Osteocyte (in vitro differentiated cells): Measurements from ENCODE around the gene KRT10. TPM values are rescaled to one million over a fixed set of nuclear protein-coding genes. Genes with fewer than 3 reads are reported as not detected.
A peak's percentile ranks its signal among the peaks of the same experiment; 100 is the strongest.

Experiments
- DNase-seq: peaks from one replicate; pipeline ENCODE4 v3.0.0; 2021; ENCODE audit warnings: mixed read lengths; ENCODE audit not compliant: unreplicated experiment; ENCODE audit errors: extremely low spot score
- H3K27ac Mint-ChIP-seq: one replicate; pipeline ENCODE4 v1.8.0; 2021; ENCODE audit warnings: mild to moderate bottlenecking, mixed read lengths; ENCODE audit not compliant: unreplicated experiment
- H3K27me3 Mint-ChIP-seq: one replicate; pipeline ENCODE4 v1.8.0; 2021; ENCODE audit warnings: mixed read lengths; ENCODE audit not compliant: unreplicated experiment
- H3K36me3 Mint-ChIP-seq: one replicate; pipeline ENCODE4 v1.8.0; 2021; ENCODE audit warnings: mixed read lengths; ENCODE audit not compliant: unreplicated experiment
- H3K4me1 Mint-ChIP-seq: one replicate; pipeline ENCODE4 v1.8.0; 2021; ENCODE audit warnings: mixed read lengths; ENCODE audit not compliant: unreplicated experiment
- H3K4me3 Mint-ChIP-seq: one replicate; pipeline ENCODE4 v1.8.0; 2021; ENCODE audit warnings: mild to moderate bottlenecking, moderate library complexity, mixed read lengths; ENCODE audit not compliant: unreplicated experiment
- H3K9me3 Mint-ChIP-seq: one replicate; pipeline ENCODE4 v1.8.0; 2021; ENCODE audit warnings: mixed read lengths; ENCODE audit not compliant: unreplicated experiment
- total RNA-seq: library from RNA; stranded (reverse); gene quantifications from 2 replicates; pipeline ENCODE4 v1.2.1, GENCODE V29; 2021
- TF ChIP-seq, protein P1 (sequence below): fragments of 200-600 bp; sonication (generic); IDR thresholded peaks from 2 replicates; pipeline ENCODE4 v1.5.0; 2021; ENCODE audit warnings: antibody characterized with exemption, mild to moderate bottlenecking, moderate library complexity

The KRT10 gene
- total RNA-seq, 1 donor from 2014 or later: 46.5 TPM

DNA sequence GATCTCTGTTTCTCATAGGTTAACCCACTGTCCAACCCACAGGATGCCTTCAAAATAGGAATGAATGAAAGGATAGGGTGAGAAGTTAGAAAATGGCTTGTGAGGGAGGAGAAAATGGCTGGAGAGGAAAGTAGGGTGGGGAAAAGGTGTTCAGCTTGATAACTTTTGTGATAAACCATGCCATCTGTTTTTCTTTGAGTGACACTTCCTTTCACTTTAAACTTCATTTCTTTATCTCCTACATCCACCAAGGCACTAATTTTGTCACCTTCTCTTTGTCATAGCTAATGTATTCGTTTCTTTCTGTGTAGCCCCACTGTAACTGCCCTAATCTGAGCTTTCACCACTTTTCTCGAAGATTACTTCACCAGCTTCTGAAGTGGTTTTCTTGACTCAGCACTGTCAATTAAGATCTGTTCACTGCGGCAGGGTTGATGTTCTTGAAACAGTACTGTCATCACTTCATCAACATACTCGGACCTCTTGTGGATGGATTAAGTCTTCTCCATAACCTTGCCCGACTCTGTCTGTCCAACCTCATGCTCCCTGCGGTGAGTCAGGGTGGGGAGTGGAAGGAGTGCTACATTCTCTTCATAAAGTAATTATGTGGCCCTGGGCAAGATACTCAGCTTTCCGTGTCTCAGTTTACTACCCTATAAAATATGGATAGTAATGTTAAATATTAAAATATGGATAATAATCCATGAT is 5.5 kb upstream of the KRT10 start:
- no peak overlapping the region for H3K4me3 Mint-ChIP-seq
- H3K4me1 Mint-ChIP-seq: peaks cover 13% of the 10 kb centered on the region
- DNase-seq: no peak
- TF ChIP-seq, protein P1, sequence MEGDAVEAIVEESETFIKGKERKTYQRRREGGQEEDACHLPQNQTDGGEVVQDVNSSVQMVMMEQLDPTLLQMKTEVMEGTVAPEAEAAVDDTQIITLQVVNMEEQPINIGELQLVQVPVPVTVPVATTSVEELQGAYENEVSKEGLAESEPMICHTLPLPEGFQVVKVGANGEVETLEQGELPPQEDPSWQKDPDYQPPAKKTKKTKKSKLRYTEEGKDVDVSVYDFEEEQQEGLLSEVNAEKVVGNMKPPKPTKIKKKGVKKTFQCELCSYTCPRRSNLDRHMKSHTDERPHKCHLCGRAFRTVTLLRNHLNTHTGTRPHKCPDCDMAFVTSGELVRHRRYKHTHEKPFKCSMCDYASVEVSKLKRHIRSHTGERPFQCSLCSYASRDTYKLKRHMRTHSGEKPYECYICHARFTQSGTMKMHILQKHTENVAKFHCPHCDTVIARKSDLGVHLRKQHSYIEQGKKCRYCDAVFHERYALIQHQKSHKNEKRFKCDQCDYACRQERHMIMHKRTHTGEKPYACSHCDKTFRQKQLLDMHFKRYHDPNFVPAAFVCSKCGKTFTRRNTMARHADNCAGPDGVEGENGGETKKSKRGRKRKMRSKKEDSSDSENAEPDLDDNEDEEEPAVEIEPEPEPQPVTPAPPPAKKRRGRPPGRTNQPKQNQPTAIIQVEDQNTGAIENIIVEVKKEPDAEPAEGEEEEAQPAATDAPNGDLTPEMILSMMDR: no peak
- peak overlapping the region; percentile 8 for H3K27ac Mint-ChIP-seq
- H3K36me3 Mint-ChIP-seq: peaks cover 4% of the 10 kb centered on the region
- H3K9me3 Mint-ChIP-seq: peaks cover 5% of the 10 kb centered on the region
- no peaks in the 10 kb centered on the region for H3K27me3 Mint-ChIP-seq

DNA sequence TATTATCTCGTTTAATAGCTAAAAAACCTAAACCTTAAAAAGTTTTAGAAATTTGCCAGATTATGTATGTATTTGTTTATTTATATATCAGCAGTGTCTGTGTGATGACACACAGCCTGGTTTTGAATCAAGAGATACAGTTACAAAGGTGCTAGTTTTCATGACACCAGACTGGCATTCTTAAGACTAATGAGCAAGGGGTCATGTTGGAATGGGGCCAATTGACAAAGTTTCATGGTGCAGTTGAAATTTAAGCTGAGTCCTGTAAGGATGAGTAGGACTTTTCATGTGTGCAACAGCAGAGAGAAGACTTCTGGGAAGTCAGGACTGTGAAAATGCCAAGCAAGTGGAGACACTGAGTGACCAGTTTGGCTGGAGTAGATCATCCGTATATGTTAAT is 3.2 kb upstream of the KRT10 start:
- Mint-ChIP-seq H3K27me3 (no peaks in the 10 kb centered on the region), H3K36me3 (peaks cover 3% of the 10 kb centered on the region), H3K4me1 (peaks cover 13% of the 10 kb centered on the region), H3K4me3 (no peak overlapping the region), H3K27ac (no peak overlapping the region), H3K9me3 (peaks cover 5% of the 10 kb centered on the region)
- TF ChIP-seq, protein P1: no peak
- no peak for DNase-seq

DNA sequence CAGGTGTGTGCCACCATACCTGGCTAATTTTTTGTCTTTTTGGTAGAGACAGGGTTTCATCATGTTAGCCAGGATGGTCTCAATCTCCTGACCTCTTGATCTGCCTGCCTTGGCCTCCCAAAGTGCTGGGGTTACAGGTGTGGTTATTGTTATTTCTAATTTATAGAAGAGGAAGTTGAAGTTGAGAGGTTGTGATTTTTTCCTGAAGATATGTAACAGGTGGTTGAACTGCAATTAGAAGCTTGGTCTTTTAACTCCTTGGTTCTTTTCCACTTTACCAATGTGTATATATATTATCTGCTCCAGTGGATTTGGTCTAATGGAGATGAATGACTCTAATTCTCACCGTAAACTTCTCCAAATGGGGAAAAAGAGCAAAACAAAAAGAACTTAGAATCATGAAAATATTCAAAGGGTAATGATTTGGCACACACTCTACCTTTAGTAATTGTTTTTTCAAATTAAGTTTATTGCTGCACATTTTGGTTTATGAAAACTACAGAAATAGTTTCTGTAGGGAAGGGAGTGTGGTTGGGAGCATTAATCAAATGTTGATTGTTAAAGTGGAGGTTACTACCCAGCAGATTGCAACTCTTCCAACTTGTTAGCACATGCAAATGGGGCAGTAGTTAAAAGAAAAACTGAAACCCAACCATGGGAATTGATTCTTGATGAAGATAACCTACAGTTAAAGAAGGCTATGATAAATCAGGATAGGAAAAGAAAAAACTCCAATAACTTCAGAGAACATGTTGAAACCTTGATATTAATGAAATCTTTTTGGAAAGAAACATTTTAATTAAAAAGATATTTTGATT is 1.8 kb upstream of the KRT10 start:
- Mint-ChIP-seq H3K4me3 (no peak overlapping the region), H3K27me3 (no peaks in the 10 kb centered on the region), H3K27ac (no peak overlapping the region), H3K9me3 (no peaks in the 10 kb centered on the region), H3K36me3 (peaks cover 13% of the 10 kb centered on the region), H3K4me1 (peaks cover 21% of the 10 kb centered on the region)
- no peak for DNase-seq
- TF ChIP-seq, protein P1: no peak

DNA sequence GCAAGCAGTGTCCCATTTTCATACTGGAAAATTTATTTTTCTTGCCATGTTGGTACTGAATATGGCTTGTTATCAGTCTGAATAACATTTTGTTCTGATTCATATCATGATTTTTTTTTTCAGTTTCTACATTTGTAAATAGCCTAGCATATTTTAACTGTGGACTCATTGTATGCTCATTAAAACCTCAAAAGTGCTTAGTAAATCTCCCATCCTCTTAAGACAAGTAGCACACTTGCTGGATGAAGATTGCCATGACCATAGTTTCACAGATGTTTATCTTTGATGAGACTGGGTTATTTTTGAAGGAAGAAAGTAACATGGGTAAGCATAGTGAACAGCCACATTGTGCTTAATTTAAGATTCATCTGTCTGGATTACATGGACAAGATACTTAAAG is 878 bp downstream of the KRT10 start:
- H3K27ac Mint-ChIP-seq: no peak overlapping the region
- peaks cover 23% of the 10 kb centered on the region for H3K4me1 Mint-ChIP-seq
- TF ChIP-seq, protein P1: no peak
- no peaks in the 10 kb centered on the region for H3K27me3 Mint-ChIP-seq
- H3K9me3 Mint-ChIP-seq: no peaks in the 10 kb centered on the region
- peaks cover 25% of the 10 kb centered on the region for H3K36me3 Mint-ChIP-seq
- H3K4me3 Mint-ChIP-seq: no peak overlapping the region
- DNase-seq: no peak

DNA sequence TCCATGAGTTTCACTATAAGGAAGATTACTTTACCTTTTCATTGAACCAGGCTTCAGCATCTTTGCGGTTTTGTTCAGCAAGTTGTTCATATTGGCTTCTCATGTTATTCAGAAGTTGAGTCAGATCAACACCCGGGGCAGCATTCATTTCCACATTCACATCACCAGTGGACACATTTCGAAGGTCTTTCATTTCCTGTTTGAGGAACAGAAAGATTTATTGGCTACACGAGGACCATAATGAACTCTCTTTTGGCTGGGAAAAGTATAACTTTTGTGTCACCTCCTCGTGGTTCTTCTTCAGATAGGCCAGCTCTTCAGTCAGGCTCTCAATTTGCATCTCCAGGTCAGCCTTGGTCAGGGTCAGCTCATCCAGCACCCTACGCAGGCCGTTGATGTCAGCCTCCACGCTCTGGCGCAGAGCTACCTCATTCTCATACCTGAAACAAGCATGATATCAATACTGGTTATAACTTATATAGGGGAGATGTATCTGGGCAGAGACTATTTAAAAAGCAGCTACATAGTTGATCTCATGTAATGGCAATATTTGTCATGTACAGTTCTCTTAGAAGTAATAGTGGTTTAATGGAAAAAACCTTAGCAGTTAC is 2.1 kb downstream of the KRT10 start:
- Mint-ChIP-seq H3K9me3 (no peaks in the 10 kb centered on the region), H3K4me1 (peaks cover 23% of the 10 kb centered on the region), H3K36me3 (peaks cover 33% of the 10 kb centered on the region), H3K27me3 (no peaks in the 10 kb centered on the region), H3K4me3 (peak overlapping the region; percentile 85), H3K27ac (no peak overlapping the region)
- TF ChIP-seq, protein P1: no peak
- DNase-seq: no peak
